ENCODE measurements around the gene SKI. TPM values are rescaled to one million over a fixed set of nuclear protein-coding genes. Genes with fewer than 3 reads are reported as not detected.

Gene SKI
- total and polyA plus RNA-seq, 10 of the 15 experiments (the other 5 are each of a cell fraction or from before 2014, with no cell fraction given) = 0.03 to 14.9 (median 0.96) TPM

DNA sequence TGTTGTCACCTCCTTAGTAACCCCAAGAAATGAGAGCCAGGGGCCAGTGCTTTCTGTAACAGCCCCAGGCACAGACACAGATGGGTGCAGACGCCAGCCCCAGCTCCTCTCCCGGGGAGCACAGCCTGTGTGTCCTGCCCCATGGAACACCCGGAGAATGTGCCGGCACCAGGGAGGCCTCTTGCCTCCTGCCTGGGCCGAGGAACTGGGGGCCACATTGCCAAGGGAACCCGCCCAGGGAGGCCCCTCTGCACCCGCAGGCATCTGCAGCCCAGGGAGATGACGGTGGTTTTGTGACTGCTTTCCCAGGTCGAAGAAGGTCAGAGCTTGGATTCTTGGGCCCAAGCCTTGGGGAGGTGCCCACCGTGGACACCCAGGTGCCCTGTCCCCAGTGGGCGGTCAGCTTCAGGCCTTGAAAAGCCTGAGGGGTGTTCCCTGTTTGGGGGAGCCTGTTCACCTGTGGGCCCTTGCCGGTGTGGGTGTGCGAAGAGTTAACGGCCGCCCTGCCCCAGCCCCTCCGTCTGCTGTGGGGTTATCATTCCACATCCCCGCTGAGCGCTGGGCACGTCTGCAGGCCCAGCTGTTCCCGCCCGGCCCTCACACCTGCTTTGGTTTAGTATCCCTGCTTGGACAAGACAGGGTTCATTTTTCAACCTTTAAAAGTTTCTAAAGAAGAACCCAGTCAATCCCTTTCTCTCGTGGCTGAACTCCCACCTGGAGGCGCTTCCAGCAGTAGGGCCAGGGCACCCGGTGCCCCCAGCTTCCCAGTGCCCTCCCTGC, 100.7 kb downstream of the SKI start (continued):
- no peak for TF ChIP-seq REST (IDR thresholded peaks at IDR 0.05; ENCODE audit: low read depth, low read length)
- TF ChIP-seq SMAD5 (IDR thresholded peaks at IDR 0.05; ENCODE audit: low read depth) = no peak
- TF ChIP-seq TCF7 (IDR thresholded peaks at IDR 0.05; ENCODE audit: borderline replicate concordance) = no peak
- no peak for TF ChIP-seq FOS (IDR thresholded peaks at IDR 0.05; ENCODE audit: borderline replicate concordance, extremely low read depth, insufficient read length)
- no peak for TF ChIP-seq NR2C1 (IDR thresholded peaks at IDR 0.05)
- TF ChIP-seq ATF3 (IDR thresholded peaks at IDR 0.05; ENCODE audit: borderline replicate concordance, extremely low read depth, low read depth, low read length) = no peak
- no peak for TF ChIP-seq SRF (IDR thresholded peaks at IDR 0.05; ENCODE audit: low read depth in 2 of 2, low read length in 2 of 2)
- no peak for TF ChIP-seq CREB1 (IDR thresholded peaks at IDR 0.05; ENCODE audit: low read depth)

- ATAC-seq (no peak), FAIRE-seq (no peak), DNase-seq (ENCODE audit: low read depth, low spot score) (no peak)
- BruUV-seq (replicated peaks) = no TSS peak
- H3K27me3 ChIP-seq (replicated peaks in 1 of 2; ENCODE audit: control insufficient read depth in 2 of 2, insufficient read depth in 2 of 2, low read length in 1 of 2) = no peaks in the 10 kb centered on the region
- no peak overlapping the region for H3K4me2 ChIP-seq (ENCODE audit: control insufficient read depth, insufficient read depth)
- POLR2A ChIA-PET = no interaction called here
- in situ Hi-C loops (cut with MboI) (no loop called here), intact Hi-C loops (cut with micrococcal nuclease; ENCODE audit: unreplicated experiment) (no loop called here)
- H2AFZ ChIP-seq (ENCODE audit: control insufficient read depth, low read depth, low read length) = no peak overlapping the region
- CTCF ChIA-PET = no interaction called here
- H4K20me1 ChIP-seq (ENCODE audit: control insufficient read depth, insufficient read depth) = no peaks in the 10 kb centered on the region
- RAD21 ChIA-PET (ENCODE audit: unreplicated experiment) = no interaction called here
- SMC1A ChIA-PET (ENCODE audit: uncharacterized antibody, unreplicated experiment) = no interaction called here
- no peak overlapping the region for H3K27ac ChIP-seq (ENCODE audit: control insufficient read depth, insufficient read depth)
- H3K79me2 ChIP-seq (ENCODE audit: control insufficient read depth, insufficient read depth, low read length) = no peaks in the 10 kb centered on the region
- no peaks in the 10 kb centered on the region for H3K4me1 ChIP-seq (ENCODE audit: control insufficient read depth, insufficient read depth, low read length)
- 23% methylated on average over 12 of the region's 12 CpGs for WGBS (ENCODE audit: insufficient coverage, insufficient replicate concordance, low lambda C conversion rate, missing lambda C conversion rate)
- H3K4me3 ChIP-seq = no peak overlapping the region
- TF ChIP-seq ELK1 (IDR thresholded peaks at IDR 0.05; ENCODE audit: low read depth, low read length) (no peak), ETV6 (conservative IDR thresholded peaks at IDR 0.05 in 1 of 2, IDR thresholded peaks at IDR 0.05 in 1 of 2; ENCODE audit: borderline replicate concordance in 1 of 2, low read depth in 1 of 2) (no peak), RELA (IDR thresholded peaks at IDR 0.05; ENCODE audit: borderline replicate concordance, partially characterized antibody) (no peak), BACH1 (IDR thresholded peaks at IDR 0.05; ENCODE audit: borderline replicate concordance) (no peak), HCFC1 (IDR thresholded peaks at IDR 0.05; ENCODE audit: low read length) (no peak), ZZZ3 (IDR thresholded peaks at IDR 0.05; ENCODE audit: control insufficient read depth, insufficient read length, low read depth) (no peak)
- H3K9me3 ChIP-seq (replicated peaks; ENCODE audit: control insufficient read depth, insufficient read depth, low read length) = no peaks in the 10 kb centered on the region; the same call in 2 of the 3 replicates
- no peak overlapping the region for H3K9ac ChIP-seq (ENCODE audit: control insufficient read depth, insufficient read depth, low read length)
- H3K36me3 ChIP-seq (ENCODE audit: control insufficient read depth in 2 of 2, insufficient read depth in 2 of 2, low read length in 1 of 2) = no peaks in the 10 kb centered on the region
These were observed 101.9 kb downstream of the SKI start for GRCh38 chr1:2330035-2330434.
